B cell (primary cell): ENCODE results near the gene FBLIM1. TPM values are rescaled to one million over a fixed set of nuclear protein-coding genes. Genes with fewer than 3 reads are reported as not detected.

Experiments used
- ATAC-seq: fragments of 200-7000 bp; cut with Tn5 transposase; one replicate; pipeline ENCODE4 v1.10.0; 2021; ENCODE audit warnings: low read depth, mild to moderate bottlenecking, moderate number of reproducible peaks, moderate library complexity
- CTCF ChIA-PET: fragments of 350-600 bp; sonication (Branson Sonifier 250); formaldehyde crosslinking; loops from one replicate; lab custom pipeline; 2021; ENCODE audit warnings: antibody characterized with exemption, inconsistent platforms; lab: Charles Lee
- POLR2A ChIA-PET: fragments of 350-600 bp; sonication (Branson Sonifier 250); formaldehyde crosslinking; loops from one replicate; lab custom pipeline; 2021; ENCODE audit warnings: antibody characterized with exemption; lab: Charles Lee
- DNase-seq: peaks from one replicate; pipeline ENCODE4 v3.0.0; 2013
- H2AFZ ChIP-seq: 2 replicates; pipeline ENCODE4 v1.6.1; 2012; ENCODE audit warnings: mild to moderate bottlenecking, low read depth, low read length; ENCODE audit not compliant: insufficient read depth, poor library complexity, severe bottlenecking
- H3K27ac ChIP-seq, 2 donors: 1 replicate in 1 of 2; 2 replicates in 1 of 2; pipeline ENCODE4 v1.5.1; 2012 to 2013; ENCODE audit warnings: low read length in 2 of 2, mild to moderate bottlenecking in 2 of 2, moderate library complexity in 1 of 2
- H3K27me3 ChIP-seq, 4 experiments: fragments of 200-600 bp in 1 of 4; sonication (generic) in 1 of 4; replicated peaks in 1 of 4; 1 replicate in 2 of 4; 2 replicates in 2 of 4; pipeline versions ENCODE4 v1.6.1 to v1.7.0; 2013 to 2016; ENCODE audit warnings: low read length in 3 of 4, mild to moderate bottlenecking in 2 of 4, mixed read lengths in 1 of 4, moderate library complexity in 1 of 4; ENCODE audit not compliant: insufficient read depth in 4 of 4, control insufficient read depth in 3 of 4; ENCODE audit errors: control extremely low read depth in 1 of 4
- H3K36me3 ChIP-seq, 2 experiments: replicated peaks in 1 of 2; 1 replicate in 1 of 2; 2 replicates in 1 of 2; pipeline versions ENCODE4 v1.6.1 to v1.7.1; 2013; ENCODE audit warnings: low read length in 1 of 2; ENCODE audit not compliant: insufficient read depth in 2 of 2, control insufficient read depth in 1 of 2; ENCODE audit errors: control extremely low read depth in 1 of 2, extremely low read depth in 1 of 2
- H3K4me1 ChIP-seq, 2 donors: fragments of 200-600 bp in 1 of 2; sonication (generic) in 1 of 2; 1 replicate in 1 of 2; 2 replicates in 1 of 2; pipeline versions ENCODE4 v1.5.1 to v1.6.1; 2013 to 2017; ENCODE audit warnings: low read length in 2 of 2; ENCODE audit not compliant: control insufficient read depth in 2 of 2, insufficient read depth in 2 of 2
- H3K4me2 ChIP-seq: replicated peaks from 2 replicates; pipeline ENCODE3; 2012; ENCODE audit warnings: mild to moderate bottlenecking, low read depth, low read length; ENCODE audit not compliant: poor library complexity, severe bottlenecking
- H3K4me3 ChIP-seq, 5 experiments: fragments of 200-600 bp in 1 of 5; sonication (generic) in 1 of 5; 1 replicate in 3 of 5; 2 replicates in 2 of 5; pipeline versions ENCODE4 v1.5.1 to v1.7.0; 2011 to 2016; ENCODE audit warnings: low read length in 4 of 5, mild to moderate bottlenecking in 4 of 5, low read depth in 2 of 5, control low read depth in 1 of 5, moderate library complexity in 1 of 5; ENCODE audit not compliant: insufficient read depth in 1 of 5; ENCODE audit errors: control extremely low read depth in 1 of 5, extremely low read depth in 1 of 5
- H3K79me2 ChIP-seq: fragments of 200-600 bp; sonication (generic); one replicate; pipeline ENCODE4 v1.6.0; 2016; ENCODE audit warnings: low read length; ENCODE audit not compliant: control insufficient read depth, insufficient read depth
- H3K9ac ChIP-seq: fragments of 200-600 bp; sonication (generic); 2 replicates; pipeline ENCODE4 v1.6.1; 2017; ENCODE audit warnings: mild to moderate bottlenecking, low read length, moderate library complexity
- H3K9me3 ChIP-seq, 3 donors: one replicate each; pipeline versions ENCODE4 v1.6.1 to v1.7.1; 2013; ENCODE audit warnings: low read length in 2 of 3; ENCODE audit not compliant: control insufficient read depth in 2 of 3, insufficient read depth in 1 of 3; ENCODE audit errors: control extremely low read depth in 1 of 3
- H4K20me1 ChIP-seq: 2 replicates; pipeline ENCODE4 v1.6.0; 2012; ENCODE audit warnings: mild to moderate bottlenecking, low read length; ENCODE audit not compliant: insufficient read depth, control insufficient read depth, poor library complexity, severe bottlenecking
- H3K27ac Mint-ChIP-seq: one replicate; pipeline ENCODE4 v1.8.0; 2021; ENCODE audit warnings: mixed read lengths
- H3K27me3 Mint-ChIP-seq: one replicate; pipeline ENCODE4 v1.8.0; 2021; ENCODE audit warnings: mixed read lengths
- H3K4me1 Mint-ChIP-seq: one replicate; pipeline ENCODE4 v1.8.0; 2021; ENCODE audit warnings: mixed read lengths
- H3K4me3 Mint-ChIP-seq: one replicate; pipeline ENCODE4 v1.8.0; 2021; ENCODE audit warnings: mixed read lengths
- H3K9me3 Mint-ChIP-seq: one replicate; pipeline ENCODE4 v1.8.0; 2022; ENCODE audit warnings: mixed read lengths; ENCODE audit not compliant: insufficient read depth
- CTCF ChIP-seq: fragments of 200-600 bp; IDR thresholded peaks from one replicate; pipeline ENCODE4 v1.8.0; 2022; ENCODE audit warnings: antibody characterized with exemption, mild to moderate bottlenecking
- EZH2 ChIP-seq: IDR thresholded peaks from 2 replicates; pipeline ENCODE4 v1.6.1; 2012; ENCODE audit warnings: borderline replicate concordance, low read depth, mild to moderate bottlenecking, moderate library complexity, low read length; ENCODE audit not compliant: insufficient read depth, poor library complexity, severe bottlenecking
- WGBS: methylation state at CpG from one replicate; pipeline ENCODE4 v1.1.5; 2013; ENCODE audit warnings: missing lambda C conversion rate; ENCODE audit not compliant: insufficient coverage; 5-methylcytosine and 5-hydroxymethylcytosine counted together
- intact Hi-C: fragments of 100-400 bp; cut with micrococcal nuclease; formaldehyde crosslinking; loops from one replicate; pipeline ENCODE4 v1.10.0; 2022
- polyA plus RNA-seq: library from polyadenylated mRNA; depleted of rRNA; stranded (reverse); fragments of >200 nt; gene quantifications from 2 replicates; pipeline ENCODE4 v1.2.3, GENCODE V29; 2012
- total RNA-seq, 2 donors: library from RNA; stranded (reverse); fragments of 120-200 nt in 1 of 2; gene quantifications; 1 replicate in 1 of 2; 2 replicates in 1 of 2; pipeline versions ENCODE4 v1.2.3 to v1.2.4, GENCODE V29; 2013 to 2022

FBLIM1 gene
- total and polyA plus RNA-seq, 2 donors (not counting 1 experiment from before 2014, with no cell fraction given) = not detected

- Histone ChIP-seq H4K20me1 (no peaks in the 10 kb centered on the region), H3K79me2 (no peaks in the 10 kb centered on the region), H2AFZ (no peak overlapping the region), H3K9ac (no peak overlapping the region), H3K36me3 (peaks cover 0 to 58% of the 10 kb centered on the region in 2 experiments), H3K4me1 (peaks cover 0 to 3% of the 10 kb centered on the region in 2 donors), H3K27me3 (no peaks in the 10 kb centered on the region), H3K4me3 (no peak overlapping the region), H3K27ac (no peak overlapping the region), H3K4me2 (no peak overlapping the region), H3K9me3 (no peaks in the 10 kb centered on the region)
- 96% methylated on average over 11 of the region's 11 CpGs for WGBS
- Mint-ChIP-seq H3K27ac (no peak overlapping the region), H3K4me1 (no peaks in the 10 kb centered on the region), H3K27me3 (no peaks in the 10 kb centered on the region), H3K9me3 (no peaks in the 10 kb centered on the region), H3K4me3 (no peak overlapping the region)
- TF ChIP-seq EZH2 (no peak), CTCF (no peak)
- intact Hi-C loops = no loop called here
- DNase-seq = no peak
- no peak for ATAC-seq
- ChIA-PET POLR2A (no interaction called here), CTCF (no interaction called here)
These were observed 25.3 kb upstream of the FBLIM1 start for GRCh38 chr1:15733218-15733725.

- Mint-ChIP-seq H3K4me1 (no peaks in the 10 kb centered on the region), H3K27me3 (no peaks in the 10 kb centered on the region), H3K27ac (no peak overlapping the region), H3K4me3 (no peak overlapping the region), H3K9me3 (no peaks in the 10 kb centered on the region)
- Histone ChIP-seq H3K4me1 (peaks cover 0 to 3% of the 10 kb centered on the region in 2 donors), H4K20me1 (no peaks in the 10 kb centered on the region), H3K36me3 (peaks cover 0 to 53% of the 10 kb centered on the region in 2 experiments), H3K27me3 (no peaks in the 10 kb centered on the region), H2AFZ (no peak overlapping the region), H3K9ac (no peak overlapping the region), H3K27ac (no peak overlapping the region), H3K9me3 (no peaks in the 10 kb centered on the region), H3K4me3 (no peak overlapping the region), H3K79me2 (no peaks in the 10 kb centered on the region), H3K4me2 (no peak overlapping the region)
- 94% methylated on average over 27 of the region's 27 CpGs for WGBS
- intact Hi-C loops = no loop called here
- no peak for ATAC-seq
- no peak for DNase-seq
- ChIA-PET CTCF (no interaction called here), POLR2A (no interaction called here)
- TF ChIP-seq CTCF (no peak), EZH2 (no peak)
These were observed 24.8 kb upstream of the FBLIM1 start for GRCh38 chr1:15733726-15734226.
